Fibroblast of skin of right quadriceps (primary cell): ENCODE measurements around the gene ABCA7.

ENCODE experiments used
- DNase-seq: peaks from one replicate; pipeline ENCODE4 v3.0.0-alpha.2; 2013

The ABCA7 gene

GRCh38 chr19:1089126-1089771 is 49.3 kb downstream of the ABCA7 start:
- no peak for DNase-seq

GRCh38 chr19:1089891-1090290 is 50.0 kb downstream of the ABCA7 start:
- no peak for DNase-seq

- DNase-seq = no peak
These were observed 51.0 kb downstream of the ABCA7 start for GRCh38 chr19:1090731-1091543.

- no peak for DNase-seq
These were observed 51.8 kb downstream of the ABCA7 start for GRCh38 chr19:1091544-1092175.

- no peak for DNase-seq
These were observed 53.4 kb downstream of the ABCA7 start for GRCh38 chr19:1093330-1093729.

GRCh38 chr19:1093811-1094553 is 54.1 kb downstream of the ABCA7 start:
- DNase-seq = no peak

- no peak for DNase-seq
These were observed 54.7 kb downstream of the ABCA7 start for GRCh38 chr19:1094655-1094977.

GRCh38 chr19:1094978-1095701 is 55.2 kb downstream of the ABCA7 start, which contains the start of gene POLR2E:
Gene POLR2E, minus strand, starts transcription at chr19:1095375. Its CDS starts 60 bp downstream, at chr19:1095315.
- peak; percentile 98 for DNase-seq

- DNase-seq = no peak
These were observed 57.9 kb downstream of the ABCA7 start for GRCh38 chr19:1097810-1098176.

GRCh38 chr19:1098177-1099051 is 58.5 kb downstream of the ABCA7 start:
- DNase-seq = no peak

GRCh38 chr19:1101337-1101698 is 61.4 kb downstream of the ABCA7 start:
- DNase-seq = no peak

GRCh38 chr19:1102407-1103131 is 62.7 kb downstream of the ABCA7 start:
- DNase-seq = peak; percentile 99

GRCh38 chr19:1103132-1103707 is 63.3 kb downstream of the ABCA7 start:
- peak; percentile 39 for DNase-seq

- DNase-seq = peak; percentile 100
These were observed 63.9 kb downstream of the ABCA7 start, which contains the start of gene GPX4 for GRCh38 chr19:1103708-1104310. Gene GPX4, plus strand, starts transcription at chr19:1103994. Its CDS starts 50 bp downstream, at chr19:1104044.

GRCh38 chr19:1104311-1105007 is 64.6 kb downstream of the ABCA7 start:
- peak; percentile 70 for DNase-seq

- DNase-seq = peak; percentile 39
These were observed 65.3 kb downstream of the ABCA7 start for GRCh38 chr19:1105008-1105872.

GRCh38 chr19:1105873-1106840 is 66.2 kb downstream of the ABCA7 start:
- DNase-seq = no peak
